Fibroblast of lung (primary cell): Measurements from ENCODE around the gene PPM1D. TPM values are rescaled to one million over a fixed set of nuclear protein-coding genes. Genes with fewer than 3 reads are reported as not detected.

Experiments used
- DNase-seq, 2 donors: peaks; one replicate each; pipeline versions ENCODE4 v3.0.0 to v3.0.0-alpha.2; 2010; ENCODE audit warnings: low read depth in 2 of 2
- H2AFZ ChIP-seq: 2 replicates; pipeline ENCODE4 v1.5.1; 2012; ENCODE audit warnings: low read length, control low read depth, inconsistent platforms
- H3K27ac ChIP-seq: 2 replicates; pipeline ENCODE4 v1.5.1; 2011; ENCODE audit warnings: low read length, control low read depth; ENCODE audit not compliant: insufficient read depth
- H3K27me3 ChIP-seq: 2 replicates; pipeline ENCODE4 v1.5.1; 2011; ENCODE audit warnings: mild to moderate bottlenecking, low read length; ENCODE audit not compliant: control insufficient read depth, insufficient read depth
- H3K36me3 ChIP-seq: 2 replicates; pipeline ENCODE4 v1.5.1; 2011; ENCODE audit warnings: low read length; ENCODE audit not compliant: control insufficient read depth, insufficient read depth
- H3K4me1 ChIP-seq: 2 replicates; pipeline ENCODE4 v1.5.1; 2011; ENCODE audit warnings: low read length; ENCODE audit not compliant: control insufficient read depth, insufficient read depth; ENCODE audit errors: extremely low read depth
- H3K4me2 ChIP-seq: 2 replicates; pipeline ENCODE4 v1.5.1; 2011; ENCODE audit warnings: low read length, control low read depth; ENCODE audit not compliant: insufficient read depth; ENCODE audit errors: extremely low read depth
- H3K4me3 ChIP-seq, 4 experiments: fragments of 200-600 bp in 1 of 4; sonication (generic) in 1 of 4; replicated peaks in 1 of 4; 2 replicates each; pipeline ENCODE4 v1.5.1; 2011 to 2016; ENCODE audit warnings: low read length in 4 of 4, low read depth in 3 of 4, mild to moderate bottlenecking in 3 of 4, control low read depth in 2 of 4, inconsistent platforms in 1 of 4, mixed read lengths in 1 of 4; ENCODE audit not compliant: insufficient read depth in 1 of 4; ENCODE audit errors: control extremely low read depth in 1 of 4
- H3K79me2 ChIP-seq: 2 replicates; pipeline ENCODE4 v1.5.1; 2012; ENCODE audit warnings: mild to moderate bottlenecking, low read length, inconsistent platforms; ENCODE audit not compliant: control insufficient read depth, insufficient read depth
- H3K9ac ChIP-seq: 2 replicates; pipeline ENCODE4 v1.5.1; 2011; ENCODE audit warnings: mild to moderate bottlenecking, low read length, control low read depth; ENCODE audit not compliant: insufficient read depth
- H3K9me3 ChIP-seq: 2 replicates; pipeline ENCODE4 v1.5.1; 2012; ENCODE audit warnings: low read depth, low read length; ENCODE audit not compliant: control insufficient read depth, insufficient read depth
- H4K20me1 ChIP-seq: 2 replicates; pipeline ENCODE4 v1.5.1; 2011; ENCODE audit warnings: low read length; ENCODE audit not compliant: control insufficient read depth, insufficient read depth; ENCODE audit errors: extremely low read depth
- EZH2 ChIP-seq: IDR thresholded peaks from 2 replicates; pipeline ENCODE4 v1.5.1; 2012; ENCODE audit warnings: low read length, control low read depth, mild to moderate bottlenecking; ENCODE audit errors: missing control alignments
- polyA plus RNA-seq, 2 donors: library from polyadenylated mRNA; depleted of rRNA in 1 of 2; stranded (reverse) in 1 of 2; unstranded in 1 of 2; fragments of >200 nt; gene quantifications; 2 replicates each; pipeline ENCODE4 v1.2.1, GENCODE V29; 2011 to 2012; ENCODE audit warnings: missing spikeins in 1 of 2
- total RNA-seq: library from RNA; depleted of rRNA; stranded (reverse); fragments of >200 nt; gene quantifications from 2 replicates; pipeline ENCODE4 v1.2.1, GENCODE V29; 2014
- TF ChIP-seq, protein P1 (sequence below), 2 donors: IDR thresholded peaks in 1 of 2; conservative IDR thresholded peaks in 1 of 2; 1 replicate in 1 of 2; 2 replicates in 1 of 2; pipeline ENCODE4 v1.5.1; 2011 to 2012; ENCODE audit warnings: low read length in 2 of 2, control low read depth in 1 of 2, inconsistent platforms in 1 of 2, low read depth in 1 of 2, mild to moderate bottlenecking in 1 of 2

PPM1D gene
- total and polyA plus RNA-seq, 2 donors (not counting 1 experiment from before 2014, with no cell fraction given): 6.8 to 12.4 TPM

DNA sequence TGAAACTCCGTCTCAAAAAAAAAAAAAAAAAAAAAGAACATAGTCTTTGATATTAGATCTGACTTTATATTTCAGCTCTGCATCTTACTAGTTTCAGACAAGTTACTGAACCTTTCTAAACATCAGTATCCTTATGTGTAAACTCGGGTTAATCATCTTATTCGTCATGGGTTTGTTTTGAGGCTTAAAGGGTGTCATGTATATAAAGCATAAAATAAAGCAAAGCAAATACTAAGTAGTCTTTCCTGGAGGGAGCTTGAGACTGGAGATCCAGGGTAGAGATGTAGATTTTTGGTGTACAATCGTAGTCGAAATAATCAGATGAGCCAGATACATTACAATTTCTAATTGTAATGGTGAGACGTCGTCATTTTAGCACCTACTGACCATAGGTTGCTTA, 85.4 kb downstream of the PPM1D start:
- H3K27me3 ChIP-seq: no peaks in the 10 kb centered on the region
- H3K36me3 ChIP-seq: no peaks in the 10 kb centered on the region
- no peak overlapping the region for H2AFZ ChIP-seq
- TF ChIP-seq, protein P1, sequence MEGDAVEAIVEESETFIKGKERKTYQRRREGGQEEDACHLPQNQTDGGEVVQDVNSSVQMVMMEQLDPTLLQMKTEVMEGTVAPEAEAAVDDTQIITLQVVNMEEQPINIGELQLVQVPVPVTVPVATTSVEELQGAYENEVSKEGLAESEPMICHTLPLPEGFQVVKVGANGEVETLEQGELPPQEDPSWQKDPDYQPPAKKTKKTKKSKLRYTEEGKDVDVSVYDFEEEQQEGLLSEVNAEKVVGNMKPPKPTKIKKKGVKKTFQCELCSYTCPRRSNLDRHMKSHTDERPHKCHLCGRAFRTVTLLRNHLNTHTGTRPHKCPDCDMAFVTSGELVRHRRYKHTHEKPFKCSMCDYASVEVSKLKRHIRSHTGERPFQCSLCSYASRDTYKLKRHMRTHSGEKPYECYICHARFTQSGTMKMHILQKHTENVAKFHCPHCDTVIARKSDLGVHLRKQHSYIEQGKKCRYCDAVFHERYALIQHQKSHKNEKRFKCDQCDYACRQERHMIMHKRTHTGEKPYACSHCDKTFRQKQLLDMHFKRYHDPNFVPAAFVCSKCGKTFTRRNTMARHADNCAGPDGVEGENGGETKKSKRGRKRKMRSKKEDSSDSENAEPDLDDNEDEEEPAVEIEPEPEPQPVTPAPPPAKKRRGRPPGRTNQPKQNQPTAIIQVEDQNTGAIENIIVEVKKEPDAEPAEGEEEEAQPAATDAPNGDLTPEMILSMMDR (conservative IDR thresholded peaks at IDR 0.05 in 1 of 2, IDR thresholded peaks at IDR 0.05 in 1 of 2; ENCODE audit: low read depth in 1 of 2, low read length in 2 of 2): no peak
- DNase-seq: no peak
- H3K27ac ChIP-seq: no peak overlapping the region
- H3K4me3 ChIP-seq: no peak overlapping the region
- no peaks in the 10 kb centered on the region for H4K20me1 ChIP-seq
- no peaks in the 10 kb centered on the region for H3K4me1 ChIP-seq
- no peak overlapping the region for H3K9ac ChIP-seq
- no peaks in the 10 kb centered on the region for H3K79me2 ChIP-seq
- H3K9me3 ChIP-seq: no peaks in the 10 kb centered on the region
- H3K4me2 ChIP-seq: no peak overlapping the region

DNA sequence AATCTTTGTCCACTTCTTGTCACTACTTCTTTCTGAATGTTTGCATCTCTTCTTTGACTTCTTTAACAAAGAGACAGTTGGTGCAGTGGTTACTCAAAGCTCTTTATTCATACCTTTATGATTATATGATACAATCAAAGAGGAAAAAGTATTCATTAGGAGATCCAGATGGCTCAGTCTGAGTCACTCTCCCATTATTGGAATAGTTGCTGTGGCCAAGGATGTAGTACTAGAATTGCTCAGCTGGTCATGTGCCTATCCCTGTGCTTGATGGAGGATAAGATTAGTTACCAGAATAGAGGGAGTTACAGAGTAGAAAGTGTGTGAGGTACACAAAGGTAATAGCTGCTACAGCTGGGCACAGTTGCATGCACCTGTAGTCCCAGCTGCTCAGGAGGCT, 96.0 kb downstream of the PPM1D start:
- Histone ChIP-seq H3K9me3 (no peaks in the 10 kb centered on the region), H3K36me3 (no peaks in the 10 kb centered on the region), H4K20me1 (no peaks in the 10 kb centered on the region), H3K4me3 (no peak overlapping the region), H3K79me2 (no peaks in the 10 kb centered on the region), H3K4me2 (no peak overlapping the region), H3K9ac (no peak overlapping the region), H3K4me1 (no peaks in the 10 kb centered on the region), H3K27ac (no peak overlapping the region), H2AFZ (no peak overlapping the region), H3K27me3 (no peaks in the 10 kb centered on the region)
- TF ChIP-seq EZH2: no peak
- TF ChIP-seq, protein P1 (conservative IDR thresholded peaks at IDR 0.05 in 1 of 2, IDR thresholded peaks at IDR 0.05 in 1 of 2; ENCODE audit: low read depth in 1 of 2, low read length in 2 of 2): no peak
- DNase-seq: peak in 1 of 2 donors; percentile 27

DNA sequence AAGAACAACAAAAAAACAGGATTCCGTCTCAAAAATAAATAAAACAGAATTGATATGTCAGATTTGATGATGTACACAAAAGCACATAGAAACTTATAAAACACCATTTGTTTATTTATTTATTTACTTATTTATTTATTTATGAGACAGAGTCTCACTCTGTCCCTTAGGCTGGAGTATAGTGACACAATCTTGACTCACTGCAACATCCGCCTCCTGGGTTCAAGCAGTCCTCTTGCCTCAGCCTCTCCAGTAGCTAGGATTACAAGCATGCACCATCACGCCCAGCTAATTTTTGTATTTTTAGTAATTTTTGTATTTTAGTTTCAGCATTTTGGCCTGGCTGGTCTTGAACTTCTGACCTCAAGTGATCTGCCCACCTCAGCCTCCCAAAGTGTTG, 99.1 kb downstream of the PPM1D start:
- no peaks in the 10 kb centered on the region for H4K20me1 ChIP-seq
- TF ChIP-seq EZH2: no peak
- TF ChIP-seq, protein P1 (conservative IDR thresholded peaks at IDR 0.05 in 1 of 2, IDR thresholded peaks at IDR 0.05 in 1 of 2; ENCODE audit: low read depth in 1 of 2, low read length in 2 of 2): no peak
- H2AFZ ChIP-seq: no peak overlapping the region

More for the DNA sequence above, 99.1 kb downstream of the PPM1D start:
- Histone ChIP-seq H3K36me3 (no peaks in the 10 kb centered on the region), H3K27me3 (no peaks in the 10 kb centered on the region), H3K9ac (no peak overlapping the region), H3K4me1 (no peaks in the 10 kb centered on the region), H3K27ac (no peak overlapping the region), H3K4me3 (no peak overlapping the region), H3K79me2 (no peaks in the 10 kb centered on the region), H3K9me3 (no peaks in the 10 kb centered on the region), H3K4me2 (no peak overlapping the region)
- DNase-seq: no peak
